Stimulated activated CD4-positive, alpha-beta T cell treated with anti-CD3 and anti-CD28 coated beads, Interleukin-12 subunit alpha, Interleukin-12 subunit beta, amount 100 ng/mL, for 4 hours (primary cell): ENCODE data around the gene ASB18.

Experiments
- DNase-seq: peaks from one replicate; pipeline ENCODE4 v3.0.0-alpha.2; 2020

Gene ASB18

DNA sequence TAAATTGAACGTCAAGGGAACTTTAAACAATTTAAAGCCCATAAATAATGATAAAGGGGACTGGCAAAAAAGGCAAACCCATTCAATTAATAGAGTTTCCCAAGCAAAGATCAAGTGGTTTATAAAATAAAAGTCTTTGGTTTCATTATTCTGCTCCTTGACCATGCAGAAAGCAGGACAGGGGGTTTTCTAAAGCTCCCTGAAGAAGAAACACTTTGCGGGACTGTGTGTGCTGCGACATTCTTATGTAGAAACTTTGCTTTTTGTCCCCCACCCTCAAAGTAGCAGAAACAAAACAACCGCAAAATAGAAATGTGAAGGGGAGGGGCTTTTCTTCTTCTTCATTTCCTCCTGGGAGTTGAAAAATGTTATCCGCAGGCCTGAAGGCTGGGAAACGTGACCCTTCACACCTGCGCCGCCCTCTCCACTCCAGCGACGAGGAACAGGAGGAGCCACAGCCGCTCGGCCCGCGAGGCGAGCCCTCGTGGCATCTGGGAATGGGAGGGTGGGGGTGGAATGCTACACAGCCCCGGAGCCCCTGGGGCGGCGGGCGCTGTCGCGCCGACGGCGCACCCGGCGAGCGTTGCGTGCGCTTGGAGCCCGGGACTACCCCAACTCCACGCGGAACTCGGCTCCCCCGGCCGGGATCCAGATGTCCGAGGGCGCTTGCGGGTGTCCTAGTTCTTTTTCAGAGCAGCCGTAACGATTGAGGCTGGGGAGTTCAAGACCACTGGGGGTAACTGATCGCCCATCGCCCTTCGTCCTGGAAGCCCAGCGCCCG, 91.8 kb downstream of the ASB18 start:
- no peak for DNase-seq

DNA sequence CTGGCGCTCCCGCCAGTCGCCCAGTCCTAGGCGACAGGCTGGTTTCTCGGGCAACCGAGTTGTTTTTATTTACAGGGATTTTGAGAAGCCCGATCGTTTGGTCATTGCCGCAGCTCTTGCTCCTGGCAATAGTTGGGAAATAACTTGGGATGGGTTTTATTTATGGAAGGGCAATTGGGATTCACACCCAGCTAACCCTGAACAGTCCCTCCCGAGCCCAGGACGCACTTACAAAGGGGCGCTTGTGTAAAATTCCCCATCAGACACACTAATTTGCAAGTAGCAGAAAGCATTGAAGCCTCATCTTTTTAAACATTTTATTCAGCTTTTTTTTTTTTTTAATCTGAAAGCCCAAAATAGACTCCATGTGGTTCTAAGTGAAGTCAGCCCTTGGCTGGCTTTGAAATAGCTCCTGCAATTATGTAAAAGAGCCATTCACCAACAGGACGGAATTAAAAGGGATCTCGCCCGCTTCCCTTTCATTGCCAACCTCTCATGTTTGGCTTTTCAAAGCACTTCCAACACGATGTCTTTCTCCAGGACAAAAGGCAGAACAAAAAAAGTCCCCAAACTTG, 92.4 kb downstream of the ASB18 start:
- no peak for DNase-seq

DNA sequence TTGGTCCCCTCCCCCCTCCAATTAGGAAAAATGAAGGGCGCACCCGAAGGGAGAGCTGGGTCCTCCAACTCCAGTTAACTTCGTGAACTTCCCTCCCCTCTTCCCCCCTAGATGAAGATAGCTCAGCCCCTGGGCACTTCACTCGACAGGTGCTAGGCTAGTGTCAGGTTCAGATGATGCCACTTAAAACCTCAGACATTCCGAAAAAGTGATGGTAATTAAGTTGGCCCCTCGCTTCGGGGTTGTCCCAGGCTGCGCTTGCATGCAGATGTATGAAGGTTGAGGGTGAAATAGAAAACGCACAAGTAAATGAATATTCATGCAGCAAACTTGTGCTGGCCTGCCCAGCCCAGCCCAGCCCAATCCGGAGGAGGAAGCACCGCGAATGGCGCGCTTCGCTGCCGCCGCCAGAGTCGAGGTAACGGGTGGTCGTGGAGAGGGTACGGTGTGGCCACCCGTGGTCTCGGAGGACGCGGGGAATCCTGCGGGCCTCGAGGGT, 93.0 kb downstream of the ASB18 start:
- no peak for DNase-seq

DNA sequence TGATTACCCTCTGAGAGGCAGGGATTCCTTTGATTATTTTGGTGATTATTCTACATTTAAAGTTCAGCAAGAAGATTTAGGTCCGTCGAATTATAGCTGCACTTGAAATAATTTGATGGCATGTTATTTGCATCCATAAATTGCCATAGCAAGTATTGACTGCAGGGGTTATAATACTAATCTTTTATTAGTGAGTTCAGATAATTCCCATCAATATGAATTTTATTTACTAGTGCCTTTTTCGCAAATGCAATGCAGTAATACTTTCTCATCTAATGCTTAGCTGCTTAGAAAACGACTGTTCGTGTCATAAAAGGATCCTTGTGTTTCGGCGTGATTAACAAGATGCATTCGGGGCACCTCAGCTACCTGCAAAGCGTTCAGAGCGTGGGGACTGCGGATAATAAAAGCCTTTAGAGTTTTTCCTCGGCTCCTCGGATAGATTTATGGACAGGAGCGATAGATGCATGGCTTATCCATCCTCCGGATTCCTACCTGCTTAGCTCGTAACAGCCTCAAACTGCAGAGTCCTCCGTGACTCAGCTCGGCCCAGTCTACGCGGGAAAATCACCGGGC, 93.5 kb downstream of the ASB18 start:
- DNase-seq, result no peak

DNA sequence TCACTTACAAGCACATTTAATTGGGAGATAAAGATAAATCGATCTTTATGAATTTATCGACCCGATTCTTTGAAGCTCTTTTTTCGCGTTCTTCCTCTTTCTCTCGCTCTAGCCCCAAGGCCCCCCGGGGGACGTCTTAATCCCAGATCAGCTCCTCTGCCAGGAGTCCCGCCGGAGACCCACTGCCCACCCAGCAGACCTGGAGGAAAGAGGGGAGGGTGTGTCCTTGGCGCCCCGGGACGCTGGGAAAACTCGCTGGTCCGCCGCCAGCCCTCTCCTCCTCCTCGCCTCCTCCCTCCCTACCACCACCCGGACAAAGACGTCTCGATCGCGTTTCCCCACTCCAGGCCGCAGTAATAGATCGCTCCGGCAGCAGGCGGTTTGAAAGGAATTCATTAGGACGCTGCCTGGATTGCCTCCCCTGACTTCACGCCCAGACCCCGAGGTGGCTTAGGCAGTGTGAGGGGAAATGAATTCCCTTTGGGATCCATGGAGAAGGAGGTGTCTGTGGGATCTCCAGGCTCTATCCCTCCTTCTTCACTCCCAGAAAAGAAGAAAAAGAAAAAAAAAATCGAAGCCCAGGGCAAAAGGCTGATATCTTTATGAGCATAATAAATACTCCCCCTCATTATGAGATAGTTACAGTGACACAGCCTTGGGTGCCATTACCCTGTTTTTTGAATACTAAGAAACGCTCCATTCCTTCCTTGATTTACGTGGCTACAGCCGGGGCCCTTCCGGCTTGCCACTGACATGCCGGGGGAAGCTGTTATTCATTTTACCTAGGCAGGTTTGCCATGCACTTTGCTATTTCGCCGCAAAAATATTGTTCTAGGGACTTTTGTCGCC, 94.2 kb downstream of the ASB18 start:
- no peak for DNase-seq

DNA sequence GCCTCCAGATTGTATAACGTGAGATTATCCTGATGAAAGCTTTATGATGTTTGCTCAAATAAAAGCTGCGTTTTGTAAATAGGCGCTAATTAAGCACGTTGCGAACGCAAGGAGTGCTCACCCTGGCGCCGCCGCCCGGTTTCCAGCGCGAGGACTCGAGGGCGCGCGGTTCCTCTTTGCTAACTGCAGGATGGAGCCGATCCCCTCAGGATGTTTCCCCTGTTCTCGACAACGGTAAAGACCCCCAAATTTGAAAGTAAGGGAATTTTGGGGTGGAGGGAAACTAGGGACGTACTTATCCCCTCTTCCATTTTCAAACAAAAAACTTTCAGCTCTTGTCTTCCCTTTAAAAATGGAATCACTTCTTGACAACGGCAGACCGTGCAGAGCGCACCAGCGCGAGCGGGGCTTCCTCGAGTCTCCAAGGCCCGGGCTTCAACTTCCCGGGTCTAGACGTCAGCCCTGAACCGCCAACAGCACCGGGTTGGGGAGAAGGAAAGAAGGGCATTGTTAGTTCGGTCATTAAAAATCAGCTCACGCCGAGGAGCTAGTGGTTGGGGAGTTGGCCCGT, 95.0 kb downstream of the ASB18 start:
- no peak for DNase-seq

DNA sequence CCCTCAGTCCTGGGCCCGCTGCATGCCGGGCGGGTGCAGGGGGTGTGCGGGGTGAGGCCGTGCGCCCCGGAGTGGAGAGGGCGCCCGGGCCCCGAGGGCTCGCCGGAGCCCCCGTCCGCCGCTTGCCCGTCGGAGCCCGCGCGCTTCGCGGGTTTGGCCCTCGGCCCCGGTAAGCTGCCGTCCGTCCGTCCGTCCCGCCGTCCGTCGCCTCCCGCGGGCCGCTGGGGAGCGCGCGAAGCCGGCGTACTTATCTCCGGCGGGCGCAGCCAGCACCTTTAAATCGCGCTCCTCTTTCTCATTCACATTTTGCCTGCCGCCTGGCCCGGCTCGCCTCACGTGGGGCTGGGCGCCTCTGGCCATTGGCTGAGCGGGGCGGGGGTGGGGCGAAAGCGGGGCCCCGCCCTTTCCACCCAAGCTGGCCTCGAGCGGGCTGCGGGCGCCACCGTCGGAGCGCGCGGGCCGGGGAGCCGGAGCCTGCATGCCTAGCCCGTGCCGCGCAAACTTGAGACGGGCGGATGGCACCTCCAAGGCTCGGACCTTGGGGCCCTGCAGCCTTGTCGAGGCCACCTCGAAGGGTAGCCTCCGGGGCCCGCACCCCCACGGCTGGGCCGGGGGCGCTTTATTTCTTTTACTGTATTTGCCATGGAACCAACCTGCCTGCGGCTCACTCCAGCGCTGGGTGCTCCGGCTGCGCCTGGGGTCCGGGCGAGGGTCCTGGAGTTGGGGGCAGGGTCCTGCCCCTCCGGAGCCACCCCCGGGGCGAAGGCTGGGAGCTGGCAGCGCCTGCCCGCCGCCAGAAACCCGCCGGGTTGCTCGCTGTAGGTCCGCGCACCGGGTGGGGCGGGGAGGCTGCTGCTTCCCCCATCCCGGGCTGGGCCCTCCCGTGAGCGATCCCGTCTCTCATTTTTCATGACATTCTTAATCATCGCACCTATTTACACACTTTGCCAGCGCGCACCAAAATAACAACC, 95.8 kb downstream of the ASB18 start, which contains the start of gene GBX2:
TSS of gene GBX2 (minus strand) at position 277 of the 971 bp plus-strand sequence. CDS start 415 bp downstream, outside the sequence.
- no peak for DNase-seq

DNA sequence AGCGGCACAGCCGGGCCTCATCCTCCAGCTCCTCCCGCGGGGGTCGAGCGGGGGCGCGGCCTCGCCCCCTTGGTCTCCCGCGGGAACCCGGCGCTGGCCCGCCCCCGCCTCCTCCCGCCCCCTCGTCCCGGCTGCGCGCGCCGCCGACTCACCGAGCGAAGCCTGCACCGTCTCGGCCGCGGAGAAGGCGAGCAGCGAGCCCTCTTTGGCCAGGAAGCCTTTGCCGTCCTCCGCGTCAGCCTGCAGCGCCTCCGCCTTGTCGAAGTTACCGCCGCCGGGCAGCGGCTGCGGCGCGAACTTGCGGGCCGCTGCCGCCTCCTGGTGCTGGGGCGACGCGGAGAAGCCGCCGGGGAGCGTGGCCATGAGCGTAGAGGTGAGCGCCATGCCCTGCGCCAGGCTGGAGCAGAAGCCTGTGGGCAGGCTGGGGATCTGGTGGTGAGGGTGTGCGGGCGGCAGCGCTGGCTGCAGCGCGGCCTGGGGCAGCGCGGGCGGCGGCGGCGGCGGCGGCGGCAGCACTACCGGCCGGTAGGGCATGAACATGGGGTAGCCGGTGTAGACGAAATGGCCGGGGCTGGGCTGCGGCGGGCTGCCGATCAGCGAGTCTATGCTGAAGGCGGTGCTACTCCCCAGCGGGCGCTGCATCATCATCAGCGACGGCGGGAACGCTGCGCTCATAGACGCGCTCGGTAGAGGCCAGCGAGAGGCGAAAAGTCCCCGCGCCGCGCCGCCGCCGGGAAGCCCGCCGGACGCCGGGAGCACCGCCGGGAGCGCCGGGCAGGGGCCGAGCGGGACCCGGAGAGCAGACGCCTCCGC, 96.7 kb downstream of the ASB18 start:
- DNase-seq, result no peak

DNA sequence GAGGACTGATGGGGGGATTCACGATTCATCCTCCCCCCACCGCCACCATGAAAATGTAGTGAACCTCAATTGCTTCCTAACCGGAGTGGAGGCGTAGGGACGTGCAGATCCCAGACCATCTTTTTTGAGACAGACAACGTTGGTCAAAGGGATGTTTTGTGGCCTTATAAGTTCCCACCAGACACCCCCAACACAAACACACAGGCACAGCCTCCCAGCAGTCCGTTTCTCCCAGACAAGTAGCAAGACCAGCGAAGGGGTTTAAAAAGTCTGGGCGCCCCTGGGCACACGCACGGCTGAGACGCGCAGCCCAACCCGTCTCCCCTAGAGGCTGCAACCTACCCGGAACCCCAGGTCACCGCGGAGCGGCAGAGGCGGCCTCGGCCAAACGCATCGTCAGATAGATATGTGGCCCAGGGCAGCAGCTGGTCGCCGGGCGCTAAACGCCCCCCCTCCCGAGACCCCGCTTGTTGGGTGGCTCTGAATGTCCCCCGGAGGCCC, 97.4 kb downstream of the ASB18 start:
- no peak for DNase-seq

DNA sequence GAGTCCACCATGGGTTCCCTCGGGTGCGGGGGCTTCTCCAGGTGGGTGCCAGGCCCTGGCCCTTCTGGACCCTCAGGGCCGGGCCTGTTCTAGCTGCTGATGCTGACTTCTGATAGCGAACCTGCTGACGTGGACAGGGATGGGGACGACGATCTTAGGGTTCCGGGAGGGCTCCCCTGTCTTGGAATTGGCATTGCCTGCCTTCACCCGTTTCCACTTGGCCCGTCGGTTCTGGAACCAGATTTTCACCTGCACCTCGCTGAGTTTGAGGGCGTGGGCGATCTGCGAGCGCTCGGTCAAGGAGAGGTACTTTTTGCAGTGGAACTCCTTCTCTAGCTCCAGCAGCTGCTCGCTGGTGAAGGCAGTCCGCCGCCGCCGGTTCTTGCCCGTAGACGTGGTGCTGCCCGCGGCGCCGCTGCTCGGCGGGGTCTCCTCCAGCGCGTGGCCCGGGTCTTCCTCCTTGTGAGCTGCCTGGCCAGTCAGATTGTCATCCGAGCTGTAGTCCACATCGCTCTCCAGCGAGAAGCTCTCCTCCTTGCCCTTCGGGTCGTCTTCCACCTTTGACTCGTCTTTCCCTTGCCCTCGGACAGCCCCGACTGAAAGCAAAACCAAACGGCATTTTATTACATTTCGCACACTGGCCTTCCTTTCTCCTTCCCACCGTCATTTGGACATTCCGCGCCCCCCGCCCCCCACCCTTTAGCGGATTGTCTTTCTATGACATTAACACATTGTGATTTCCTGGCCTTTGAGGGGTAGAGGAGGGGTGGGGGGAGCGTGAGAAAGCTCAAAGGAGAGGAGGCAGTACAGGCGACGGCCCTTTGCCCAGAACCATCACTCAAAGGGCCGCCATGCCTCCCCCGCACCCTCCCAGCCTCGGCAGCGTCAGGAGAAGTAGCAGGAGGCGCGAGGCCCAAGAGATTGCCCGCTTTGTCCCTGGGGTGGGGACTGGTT, 98.1 kb downstream of the ASB18 start:
- DNase-seq, result no peak

DNA sequence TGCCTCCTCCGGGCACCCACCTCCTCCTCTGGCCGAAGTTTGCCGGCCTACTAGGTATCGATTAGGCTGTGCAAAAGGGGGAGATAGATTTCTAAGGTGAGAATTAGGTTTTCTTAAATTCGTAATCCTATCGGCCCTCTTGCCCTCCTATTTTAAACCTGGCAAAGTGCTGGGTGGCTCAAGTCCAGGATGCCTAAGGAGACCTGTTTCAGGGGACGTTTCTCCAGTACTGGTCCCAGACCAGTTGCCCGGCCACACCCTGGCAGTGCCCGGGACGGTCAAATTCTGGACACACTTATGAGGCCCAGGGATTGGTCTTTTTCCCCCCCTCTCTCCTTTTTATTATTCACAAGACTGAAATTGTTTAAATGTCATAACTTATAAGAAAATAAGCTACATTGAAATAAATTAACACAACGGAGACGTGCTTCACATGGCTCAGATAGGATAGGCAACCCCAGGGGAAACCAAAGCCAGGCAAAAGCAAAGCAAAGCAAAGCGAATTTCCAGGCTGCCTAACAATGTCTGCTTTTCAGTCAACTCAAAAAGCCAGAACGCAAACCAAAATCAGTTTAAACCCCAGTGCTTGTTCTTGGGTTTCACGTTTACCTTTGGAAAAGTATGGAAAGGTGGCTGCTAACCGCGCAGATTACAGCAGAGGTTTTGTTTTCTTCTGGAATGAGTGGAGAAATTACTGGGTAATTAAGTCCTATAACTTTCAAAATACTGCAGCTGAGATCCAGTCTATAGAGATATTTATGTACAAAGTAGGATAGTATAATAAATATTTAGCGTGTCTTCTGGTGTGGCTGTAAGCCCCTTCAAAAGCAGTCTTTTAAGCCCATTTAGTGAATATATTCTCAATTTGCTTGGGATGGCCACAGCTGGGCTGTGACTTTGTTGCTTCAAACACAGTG, 99.0 kb downstream of the ASB18 start:
- DNase-seq, result no peak

DNA sequence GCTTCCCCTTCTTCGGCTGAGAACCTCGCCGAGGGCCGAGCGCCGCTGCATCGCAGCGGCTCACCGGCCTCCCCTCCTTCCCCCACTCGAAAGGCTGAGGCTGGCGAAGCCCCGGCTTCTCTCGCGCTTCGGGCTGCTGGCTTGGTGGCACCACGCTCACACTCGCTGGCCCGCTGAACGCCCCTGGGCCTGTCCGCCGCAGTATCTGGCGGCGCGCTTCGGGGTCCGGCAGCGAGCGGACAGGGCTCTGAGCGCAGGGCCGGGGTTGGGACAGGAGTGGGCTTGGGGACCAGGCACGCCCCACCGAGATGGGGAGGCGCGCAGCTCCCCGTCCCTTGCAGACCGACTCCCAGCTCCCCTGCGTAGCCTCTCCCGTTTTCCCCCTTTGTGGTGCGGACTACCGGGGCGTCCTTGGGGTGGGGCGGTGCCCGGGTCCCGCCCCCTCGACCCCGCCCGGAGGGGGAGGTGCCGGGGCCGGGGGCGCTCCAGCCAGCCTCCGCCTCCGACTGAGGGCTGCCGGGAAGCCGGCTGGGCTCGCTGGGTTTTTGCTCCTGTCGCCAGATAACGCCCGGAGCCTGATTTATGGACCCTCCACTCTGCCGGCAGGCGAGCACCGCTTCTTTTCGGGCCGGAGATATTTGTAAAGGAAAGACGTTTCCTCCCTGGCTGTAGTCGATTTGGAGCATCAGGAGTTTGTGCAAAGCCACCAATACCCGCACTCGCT, 99.8 kb downstream of the ASB18 start:
- DNase-seq, result no peak

DNA sequence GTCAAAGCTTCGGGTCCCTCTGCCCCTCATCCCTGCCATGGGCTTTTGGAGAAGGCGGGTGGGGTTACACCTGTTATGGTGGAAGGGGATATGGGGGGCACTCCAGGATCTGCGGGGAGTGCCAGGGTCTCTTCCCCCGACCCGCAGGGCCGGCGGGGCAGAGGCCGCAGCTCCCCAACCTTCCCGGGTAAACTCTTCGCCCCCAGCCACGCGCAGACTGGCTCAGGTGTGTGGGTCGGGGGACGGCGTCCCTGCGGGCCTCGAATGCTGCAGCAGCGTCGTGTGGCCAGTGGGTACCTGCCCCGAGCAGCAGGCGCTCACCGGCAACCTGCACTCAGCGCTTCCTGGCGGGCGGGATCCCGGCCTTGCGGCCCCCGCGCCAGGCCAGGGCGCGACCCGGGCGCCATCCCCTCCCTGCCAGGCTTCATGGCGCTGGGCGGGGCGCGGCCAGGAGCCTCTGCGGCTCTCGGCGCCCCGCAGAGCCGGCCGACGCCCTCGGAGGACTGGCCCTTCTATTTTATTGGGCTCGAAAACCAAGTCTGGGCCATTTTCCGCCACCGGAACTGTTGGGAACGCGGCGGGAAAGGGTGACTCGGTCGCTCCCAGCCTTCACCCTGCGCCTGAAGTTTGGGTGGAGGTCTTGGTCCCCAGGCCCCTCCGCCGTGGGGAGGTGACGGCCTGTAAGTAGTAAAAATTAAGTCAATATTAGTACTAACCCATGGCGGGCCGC, 100.6 kb downstream of the ASB18 start:
- DNase-seq, result no peak

DNA sequence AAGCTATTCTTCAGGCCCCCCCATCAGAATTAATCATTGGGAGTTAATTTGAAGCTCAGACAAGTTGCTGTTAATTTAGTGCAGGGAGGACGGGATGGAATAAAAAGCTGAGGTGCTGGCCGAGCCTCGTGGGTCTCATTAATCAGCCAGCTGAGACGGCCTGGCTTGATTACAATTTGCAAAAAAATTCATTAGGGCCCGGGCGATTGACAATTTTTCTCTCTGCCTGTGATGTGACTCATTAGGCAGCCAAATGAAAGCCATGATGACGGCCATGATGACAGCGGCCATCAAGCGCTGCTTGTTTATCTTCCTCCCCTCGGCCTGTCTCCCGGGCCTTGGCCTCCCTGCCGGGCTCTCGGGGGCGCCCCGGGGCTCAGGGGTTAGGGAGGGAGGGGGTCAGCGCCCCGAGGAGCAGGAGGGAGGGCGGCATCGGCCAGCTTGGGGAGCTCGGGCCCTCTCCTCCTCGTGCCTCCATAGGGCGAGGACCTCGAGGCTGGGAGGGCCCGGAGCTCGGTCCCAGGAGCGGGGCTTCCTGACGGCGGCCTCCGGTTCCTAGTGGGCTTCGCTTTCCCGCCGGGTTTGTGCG, 101.2 kb downstream of the ASB18 start:
- no peak for DNase-seq

DNA sequence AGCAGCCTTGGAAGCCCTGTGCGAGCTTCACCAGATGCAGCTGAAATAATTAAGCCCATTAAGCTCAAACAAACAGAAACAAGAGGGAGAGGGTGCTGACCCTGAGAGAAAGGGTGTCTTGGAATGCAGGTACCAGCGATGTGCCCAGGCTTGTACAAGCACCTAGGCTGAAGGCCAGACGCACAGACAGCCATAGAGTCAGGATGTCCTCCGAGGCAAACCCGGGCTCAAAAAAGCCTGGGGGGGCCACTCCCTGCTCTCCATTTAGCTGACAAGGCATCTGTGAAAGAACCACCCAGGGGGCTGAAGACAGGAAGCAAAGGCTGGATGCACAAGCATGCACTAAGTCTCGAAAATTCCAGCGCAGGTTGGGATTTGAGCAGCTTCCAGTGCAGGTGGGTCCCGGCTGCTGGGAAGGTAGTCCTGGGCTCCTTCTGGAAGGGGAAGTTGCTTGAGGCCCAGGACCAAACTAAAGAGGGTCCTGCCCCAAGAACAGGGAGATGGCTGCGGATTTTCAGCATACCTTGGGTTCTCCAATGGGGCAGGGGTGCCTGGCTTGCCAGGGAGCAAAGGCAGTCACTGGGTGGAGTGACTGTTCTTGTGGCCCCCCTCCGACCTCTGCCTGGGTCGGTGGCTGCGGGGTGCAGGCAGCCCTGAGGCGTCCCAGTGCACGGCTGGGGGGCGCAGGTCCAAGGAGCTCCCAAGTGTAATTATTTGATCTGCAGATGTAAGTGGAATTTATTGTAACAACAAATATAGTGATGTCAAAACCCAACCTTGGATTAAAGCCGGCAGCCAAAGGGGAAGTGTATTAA, 102.0 kb downstream of the ASB18 start:
- no peak for DNase-seq
